Stimulated activated CD4-positive, alpha-beta T cell treated with anti-CD3 and anti-CD28 coated beads, TNF-alpha, amount 100 ng/mL, for 24 hours (primary cell): Measurements from ENCODE around the gene SETMAR.
"Not testable (repeated sequence)": the region's sequence is repeated elsewhere in the genome, so short reads cannot be mapped to it uniquely, and the experiment has no call there.

Experiments used
- DNase-seq, 3 experiments: peaks; one replicate each; pipeline ENCODE4 v3.0.0-alpha.2; 2020; ENCODE audit warnings: low read depth in 3 of 3

Gene SETMAR

GRCh38 chr3:4303187-4304123 lies at the start of gene SETMAR:
TSS of gene SETMAR (plus strand) at chr3:4303369. CDS start at chr3:4303371, 2 bp downstream.
- DNase-seq = peak; percentile 70 to 85 (median 77)

- DNase-seq = no peak
These were observed 41.8 kb upstream of the SETMAR start for GRCh38 chr3:4261406-4261805.

- no peak for DNase-seq
These were observed 39.1 kb upstream of the SETMAR start for GRCh38 chr3:4264040-4264439.

GRCh38 chr3:4270720-4271119 lies 32.4 kb upstream of the SETMAR start:
- no peak for DNase-seq

GRCh38 chr3:4271834-4272233 lies 31.3 kb upstream of the SETMAR start:
- no peak for DNase-seq

GRCh38 chr3:4279516-4280105 lies 23.6 kb upstream of the SETMAR start:
- no peak for DNase-seq

GRCh38 chr3:4281991-4282390 lies 21.2 kb upstream of the SETMAR start:
- DNase-seq = no peak

GRCh38 chr3:4284865-4285264 lies 18.3 kb upstream of the SETMAR start:
- DNase-seq = no peak

- DNase-seq = no peak
These were observed 14.1 kb upstream of the SETMAR start for GRCh38 chr3:4289044-4289443.

- DNase-seq = no peak
These were observed 12.8 kb upstream of the SETMAR start for GRCh38 chr3:4290272-4290893.

- no peak for DNase-seq
These were observed 10.9 kb upstream of the SETMAR start for GRCh38 chr3:4292301-4292700.

GRCh38 chr3:4294616-4295327 lies 8.4 kb upstream of the SETMAR start:
- DNase-seq = no peak

- DNase-seq = not testable (repeated sequence)
These were observed 6.7 kb upstream of the SETMAR start for GRCh38 chr3:4296454-4296853.

GRCh38 chr3:4297486-4297885 lies 5.7 kb upstream of the SETMAR start:
- DNase-seq = no peak

- no peak for DNase-seq
These were observed 422 bp upstream of the SETMAR start for GRCh38 chr3:4302747-4303146.

- not testable (repeated sequence) for DNase-seq
These were observed 2.0 kb downstream of the SETMAR start for GRCh38 chr3:4305210-4305609.

GRCh38 chr3:4306091-4306490 lies 2.9 kb downstream of the SETMAR start:
- no peak for DNase-seq

GRCh38 chr3:4306860-4307259 lies 3.7 kb downstream of the SETMAR start:
- no peak for DNase-seq

GRCh38 chr3:4309491-4310128 lies 6.4 kb downstream of the SETMAR start:
- no peak for DNase-seq

GRCh38 chr3:4310971-4311370 lies 7.8 kb downstream of the SETMAR start:
- no peak for DNase-seq

- no peak for DNase-seq
These were observed 8.3 kb downstream of the SETMAR start for GRCh38 chr3:4311496-4311895.
